Keratinocyte (primary cell): Measurements from ENCODE around the gene RNF121. TPM values are rescaled to one million over a fixed set of nuclear protein-coding genes. Genes with fewer than 3 reads are reported as not detected.

Experiments
- DNase-seq: peaks from one replicate; pipeline ENCODE4 v3.0.0-alpha.2; 2011; ENCODE audit warnings: low read depth, missing footprints, low spot score
- FAIRE-seq: peaks from 2 replicates; lab custom pipeline; 2011; peaks lifted over from hg19 to GRCh38; lab: Jason Lieb, UNC
- H2AFZ ChIP-seq: 2 replicates; pipeline ENCODE4 v1.6.0; 2012; ENCODE audit warnings: low read length, control low read depth, inconsistent platforms; ENCODE audit not compliant: control insufficient read depth
- H3K27ac ChIP-seq: 2 replicates; pipeline ENCODE4 v1.5.1; 2011; ENCODE audit warnings: low read length; ENCODE audit not compliant: control insufficient read depth, insufficient read depth
- H3K27me3 ChIP-seq: 3 replicates; pipeline ENCODE4 v1.6.0; 2011; ENCODE audit warnings: low read length; ENCODE audit not compliant: control insufficient read depth, insufficient read depth; ENCODE audit errors: extremely low read depth
- H3K36me3 ChIP-seq, 2 experiments: 2 replicates in 1 of 2; 3 replicates in 1 of 2; pipeline ENCODE4 v1.5.1; 2011; ENCODE audit warnings: low read length in 2 of 2, mild to moderate bottlenecking in 1 of 2; ENCODE audit not compliant: control insufficient read depth in 2 of 2, insufficient read depth in 2 of 2; ENCODE audit errors: extremely low read depth in 1 of 2
- H3K4me1 ChIP-seq: 3 replicates; pipeline ENCODE4 v1.5.1; 2011; ENCODE audit warnings: low read length; ENCODE audit not compliant: control insufficient read depth, insufficient read depth; ENCODE audit errors: extremely low read depth
- H3K4me2 ChIP-seq: 3 replicates; pipeline ENCODE4 v1.6.0; 2011; ENCODE audit warnings: low read depth, low read length; ENCODE audit not compliant: control insufficient read depth, insufficient read depth; ENCODE audit errors: extremely low read depth
- H3K4me3 ChIP-seq, 3 experiments: fragments of 200-600 bp in 1 of 3; sonication (generic) in 1 of 3; 2 replicates in 2 of 3; 3 replicates in 1 of 3; pipeline ENCODE4 v1.5.1; 2011 to 2016; ENCODE audit warnings: low read length in 3 of 3, mild to moderate bottlenecking in 3 of 3, control low read depth in 2 of 3, inconsistent platforms in 1 of 3, low read depth in 1 of 3, mixed read lengths in 1 of 3, mixed run types in 1 of 3, moderate library complexity in 1 of 3; ENCODE audit not compliant: control insufficient read depth in 2 of 3, insufficient read depth in 2 of 3; ENCODE audit errors: extremely low read depth in 1 of 3
- H3K79me2 ChIP-seq: 2 replicates; pipeline ENCODE4 v1.6.0; 2012; ENCODE audit warnings: low read length; ENCODE audit not compliant: control insufficient read depth, insufficient read depth
- H3K9ac ChIP-seq: 3 replicates; pipeline ENCODE4 v1.6.0; 2011; ENCODE audit warnings: low read length; ENCODE audit not compliant: control insufficient read depth, insufficient read depth; ENCODE audit errors: extremely low read depth
- H3K9me1 ChIP-seq: 3 replicates; pipeline ENCODE4 v1.6.0; 2011; ENCODE audit warnings: low read length; ENCODE audit not compliant: control insufficient read depth, insufficient read depth; ENCODE audit errors: extremely low read depth
- H3K9me3 ChIP-seq: 2 replicates; pipeline ENCODE4 v1.5.1; 2012; ENCODE audit warnings: low read depth, low read length; ENCODE audit not compliant: control insufficient read depth
- H4K20me1 ChIP-seq: 3 replicates; pipeline ENCODE4 v1.6.0; 2011; ENCODE audit warnings: low read length; ENCODE audit not compliant: control insufficient read depth, insufficient read depth; ENCODE audit errors: extremely low read depth
- EZH2 ChIP-seq: IDR thresholded peaks from one replicate; pipeline ENCODE4 v1.6.1; 2012; ENCODE audit warnings: inconsistent platforms, mild to moderate bottlenecking, low read length, moderate library complexity
- dilution Hi-C: fragments of 300-500 bp; cut with MboI; formaldehyde crosslinking; loops from one replicate; pipeline ENCODE4 v1.7.0; 2020; ENCODE audit warnings: low sequenced_read_pairs; ENCODE audit not compliant: extremely low pct_ligation_motif_present
- polyA plus RNA-seq, 5 experiments: library from polyadenylated mRNA; depleted of rRNA in 3 of 5; stranded (reverse) in 3 of 5; stranded (forward) in 1 of 5; unstranded in 1 of 5; fragments of >200 nt; gene quantifications; 1 replicate in 1 of 5; 2 replicates in 3 of 5; 3 replicates in 1 of 5; pipeline versions ENCODE4 v1.2.1 to v1.2.3, GENCODE V29; 2011 to 2012; ENCODE audit warnings: missing spikeins in 2 of 5, low read depth in 1 of 5, low replicate concordance in 1 of 5
- TF ChIP-seq, protein P1 (sequence below), 3 experiments: IDR thresholded peaks in 1 of 3; conservative IDR thresholded peaks in 1 of 3; optimal IDR thresholded peaks in 1 of 3; 2 replicates in 2 of 3; 3 replicates in 1 of 3; pipeline versions ENCODE3 to v1.5.1; 2011; ENCODE audit warnings: low read length in 3 of 3, mild to moderate bottlenecking in 3 of 3, moderate library complexity in 2 of 3, control low read depth in 1 of 3, inconsistent platforms in 1 of 3; ENCODE audit not compliant: insufficient read depth in 2 of 3; ENCODE audit errors: extremely low read depth in 1 of 3

The RNF121 gene
- polyA plus RNA-seq, 1 donor (not counting 4 experiments of a cell fraction or from before 2014, with no cell fraction given): 46.4 TPM

- Histone ChIP-seq H3K36me3 (peaks cover 1 to 3% of the 10 kb centered on the region in 2 experiments), H3K9me3 (no peaks in the 10 kb centered on the region), H3K9me1 (no peaks in the 10 kb centered on the region), H3K4me1 (peaks cover 32% of the 10 kb centered on the region), H3K9ac (no peak overlapping the region), H2AFZ (no peak overlapping the region), H3K27me3 (no peaks in the 10 kb centered on the region), H3K4me3 (no peak overlapping the region), H4K20me1 (no peaks in the 10 kb centered on the region), H3K4me2 (no peak overlapping the region), H3K27ac (no peak overlapping the region), H3K79me2 (peaks cover 52% of the 10 kb centered on the region)
- dilution Hi-C loops: no loop called here
- DNase-seq (no peak), FAIRE-seq (no peak)
- TF ChIP-seq EZH2: no peak
- TF ChIP-seq, protein P1, sequence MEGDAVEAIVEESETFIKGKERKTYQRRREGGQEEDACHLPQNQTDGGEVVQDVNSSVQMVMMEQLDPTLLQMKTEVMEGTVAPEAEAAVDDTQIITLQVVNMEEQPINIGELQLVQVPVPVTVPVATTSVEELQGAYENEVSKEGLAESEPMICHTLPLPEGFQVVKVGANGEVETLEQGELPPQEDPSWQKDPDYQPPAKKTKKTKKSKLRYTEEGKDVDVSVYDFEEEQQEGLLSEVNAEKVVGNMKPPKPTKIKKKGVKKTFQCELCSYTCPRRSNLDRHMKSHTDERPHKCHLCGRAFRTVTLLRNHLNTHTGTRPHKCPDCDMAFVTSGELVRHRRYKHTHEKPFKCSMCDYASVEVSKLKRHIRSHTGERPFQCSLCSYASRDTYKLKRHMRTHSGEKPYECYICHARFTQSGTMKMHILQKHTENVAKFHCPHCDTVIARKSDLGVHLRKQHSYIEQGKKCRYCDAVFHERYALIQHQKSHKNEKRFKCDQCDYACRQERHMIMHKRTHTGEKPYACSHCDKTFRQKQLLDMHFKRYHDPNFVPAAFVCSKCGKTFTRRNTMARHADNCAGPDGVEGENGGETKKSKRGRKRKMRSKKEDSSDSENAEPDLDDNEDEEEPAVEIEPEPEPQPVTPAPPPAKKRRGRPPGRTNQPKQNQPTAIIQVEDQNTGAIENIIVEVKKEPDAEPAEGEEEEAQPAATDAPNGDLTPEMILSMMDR (optimal IDR thresholded peaks at IDR 0.05 in 1 of 3, IDR thresholded peaks at IDR 0.05 in 1 of 3, conservative IDR thresholded peaks at IDR 0.05 in 1 of 3; ENCODE audit: extremely low read depth in 1 of 3, insufficient read depth in 2 of 3, low read length in 3 of 3): no peak
Observed at GRCh38 chr11:71947498-71947897, 18.7 kb downstream of the RNF121 start.

GRCh38 chr11:71948314-71949027 lies 19.6 kb downstream of the RNF121 start:
- Histone ChIP-seq H3K9ac (no peak overlapping the region), H3K27me3 (no peaks in the 10 kb centered on the region), H3K36me3 (peaks cover 1 to 3% of the 10 kb centered on the region in 2 experiments), H3K4me1 (peaks cover 32% of the 10 kb centered on the region), H3K27ac (no peak overlapping the region), H3K9me1 (no peaks in the 10 kb centered on the region), H3K9me3 (no peaks in the 10 kb centered on the region), H4K20me1 (no peaks in the 10 kb centered on the region), H2AFZ (no peak overlapping the region), H3K4me2 (no peak overlapping the region), H3K79me2 (peaks cover 47% of the 10 kb centered on the region), H3K4me3 (no peak overlapping the region)
- TF ChIP-seq EZH2: no peak
- TF ChIP-seq, protein P1 (optimal IDR thresholded peaks at IDR 0.05 in 1 of 3, IDR thresholded peaks at IDR 0.05 in 1 of 3, conservative IDR thresholded peaks at IDR 0.05 in 1 of 3; ENCODE audit: extremely low read depth in 1 of 3, insufficient read depth in 2 of 3, low read length in 3 of 3): no peak
- dilution Hi-C loops: no loop called here
- DNase-seq (no peak), FAIRE-seq (no peak)
